GM12801 (cell line): ENCODE measurements around the gene CEP89.

Experiments used
- CTCF ChIP-seq: IDR thresholded peaks from one replicate; pipeline ENCODE4 v1.5.1; 2011; ENCODE audit warnings: control low read depth; ENCODE audit not compliant: insufficient read length; ENCODE audit errors: extremely low read depth

The CEP89 gene

GRCh38 chr19:32862173-32862572 is 109.6 kb downstream of the CEP89 start:
- no peak for TF ChIP-seq CTCF

- TF ChIP-seq CTCF, result no peak
Measured at GRCh38 chr19:32861596-32861995, 110.2 kb downstream of the CEP89 start.

GRCh38 chr19:32859591-32859990 is 112.2 kb downstream of the CEP89 start:
- TF ChIP-seq CTCF, result no peak

- no peak for TF ChIP-seq CTCF
Measured at GRCh38 chr19:32858559-32858958, 113.2 kb downstream of the CEP89 start.

- no peak for TF ChIP-seq CTCF
Measured at GRCh38 chr19:32858155-32858554, 113.6 kb downstream of the CEP89 start.

GRCh38 chr19:32857584-32857983 is 114.2 kb downstream of the CEP89 start:
- TF ChIP-seq CTCF, result no peak

- TF ChIP-seq CTCF, result no peak
Measured at GRCh38 chr19:32852216-32852615, 119.5 kb downstream of the CEP89 start.
